GM12878 (cell line): ENCODE data around the gene HBZ. TPM values are rescaled to one million over a fixed set of nuclear protein-coding genes. Genes with fewer than 3 reads are reported as not detected.

ENCODE experiments used
- ATAC-seq: fragments of 200-7000 bp; cut with Tn5 transposase; 3 replicates; pipeline ENCODE4 v1.9.1; 2020; ENCODE audit warnings: mild to moderate bottlenecking, moderate library complexity
- BruUV-seq: library from RNA; stranded (reverse); fragments of 400-500 nt; replicated peaks from 2 replicates; lab custom pipeline; 2021; lab: Mats Ljungman, UMichigan
- CTCF ChIA-PET: fragments of 300-600 bp; sonication (Branson Sonifier 250); formaldehyde crosslinking; extraction: SDS; loops from one replicate; lab custom pipeline; 2021; ENCODE audit warnings: inconsistent platforms; lab: Yijun Ruan, JAX
- POLR2A ChIA-PET: fragments of 350-600 bp; formaldehyde crosslinking; extraction: SDS; loops from one replicate; lab custom pipeline; 2021; ENCODE audit warnings: inconsistent platforms; lab: Charles Lee
- RAD21 ChIA-PET: fragments of 300-600 bp; sonication (Branson Sonifier 250); formaldehyde crosslinking; loops from one replicate; lab custom pipeline; 2023; ENCODE audit warnings: antibody characterized with exemption; ENCODE audit not compliant: unreplicated experiment; lab: Charles Lee
- SMC1A ChIA-PET: fragments of 300-600 bp; sonication (Branson Sonifier 250); formaldehyde crosslinking; loops from one replicate; lab custom pipeline; 2023; ENCODE audit not compliant: unreplicated experiment, uncharacterized antibody; lab: Charles Lee
- DNase-seq: peaks from one replicate; pipeline ENCODE4 v3.0.0-alpha.2; 2011; ENCODE audit warnings: low read depth, low spot score
- FAIRE-seq: peaks from 3 replicates; lab custom pipeline; 2011; peaks lifted over from hg19 to GRCh38; lab: Jason Lieb, UNC
- H2AFZ ChIP-seq: 2 replicates; pipeline ENCODE4 v1.6.0; 2011; ENCODE audit warnings: low read depth, low read length, control low read depth; ENCODE audit not compliant: control insufficient read depth
- H3K27ac ChIP-seq: 2 replicates; pipeline ENCODE4 v1.5.1; 2011; ENCODE audit warnings: control low read depth; ENCODE audit not compliant: control insufficient read depth, insufficient read depth
- H3K27me3 ChIP-seq, 2 experiments: replicated peaks in 1 of 2; 2 replicates each; pipeline versions ENCODE4 v1.6.0 to v1.6.1; 2011; ENCODE audit warnings: low read length in 1 of 2; ENCODE audit not compliant: control insufficient read depth in 2 of 2, insufficient read depth in 2 of 2
- H3K36me3 ChIP-seq, 2 experiments: 2 replicates each; pipeline ENCODE4 v1.5.1; 2011; ENCODE audit warnings: low read length in 1 of 2; ENCODE audit not compliant: control insufficient read depth in 2 of 2, insufficient read depth in 2 of 2
- H3K4me1 ChIP-seq: 2 replicates; pipeline ENCODE4 v1.6.1; 2011; ENCODE audit warnings: mild to moderate bottlenecking, low read length, moderate library complexity, mixed read lengths; ENCODE audit not compliant: control insufficient read depth, insufficient read depth
- H3K4me2 ChIP-seq: 2 replicates; pipeline ENCODE4 v1.6.0; 2011; ENCODE audit warnings: control low read depth; ENCODE audit not compliant: control insufficient read depth, insufficient read depth
- H3K4me3 ChIP-seq: fragments of 200-600 bp; sonication (generic); 2 replicates; pipeline ENCODE4 v1.5.1; 2016
- H3K79me2 ChIP-seq: 2 replicates; pipeline ENCODE4 v1.6.0; 2011; ENCODE audit warnings: low read length; ENCODE audit not compliant: control insufficient read depth, insufficient read depth
- H3K9ac ChIP-seq: 2 replicates; pipeline ENCODE4 v1.8.0; 2011; ENCODE audit warnings: low read length, control low read depth, mixed read lengths; ENCODE audit not compliant: control insufficient read depth, insufficient read depth
- H3K9me3 ChIP-seq: replicated peaks from 3 replicates; pipeline ENCODE4 v1.5.1; 2011; ENCODE audit warnings: mild to moderate bottlenecking, low read length; ENCODE audit not compliant: control insufficient read depth, insufficient read depth
- H4K20me1 ChIP-seq: 2 replicates; pipeline ENCODE4 v1.6.0; 2011; ENCODE audit not compliant: control insufficient read depth, insufficient read depth
- EZH2 ChIP-seq: IDR thresholded peaks from 2 replicates; pipeline ENCODE4 v1.6.1; 2012; ENCODE audit warnings: low read depth, mild to moderate bottlenecking, control low read depth, inconsistent platforms, low read length, borderline replicate concordance; ENCODE audit not compliant: control insufficient read depth
- FOS ChIP-seq: IDR thresholded peaks from 3 replicates; pipeline ENCODE4 v1.6.1; 2011; ENCODE audit warnings: borderline replicate concordance; ENCODE audit not compliant: insufficient read length; ENCODE audit errors: extremely low read depth
- HCFC1 ChIP-seq: fragments of 150-350 bp; IDR thresholded peaks from 2 replicates; pipeline ENCODE4 v1.6.1; 2014; ENCODE audit warnings: low read length
- KDM1A ChIP-seq: fragments of 200-600 bp; sonication (generic); IDR thresholded peaks from 2 replicates; pipeline ENCODE4 v1.6.1; 2016; ENCODE audit warnings: borderline replicate concordance
- PAX5 ChIP-seq: IDR thresholded peaks from 2 replicates; pipeline ENCODE4 v1.6.1; 2011; ENCODE audit warnings: low read depth, low read length, borderline replicate concordance
- PML ChIP-seq: IDR thresholded peaks from 2 replicates; pipeline ENCODE4 v1.6.1; 2012; ENCODE audit warnings: low read length, inconsistent platforms
- RELB ChIP-seq: fragments of 450-650 bp; IDR thresholded peaks from 2 replicates; pipeline ENCODE4 v1.6.1; 2017; ENCODE audit warnings: low read depth, mild to moderate bottlenecking, moderate library complexity
- RFX5 ChIP-seq: IDR thresholded peaks from 2 replicates; pipeline ENCODE4 v1.6.1; 2011; ENCODE audit warnings: low read depth, low read length, improper control_type of control experiment
- SP1 ChIP-seq: IDR thresholded peaks from one replicate; pipeline ENCODE4 v1.6.1; 2011; ENCODE audit warnings: low read depth, low read length
- SRF ChIP-seq, 2 experiments: IDR thresholded peaks; 2 replicates each; pipeline ENCODE4 v1.6.1; 2011; ENCODE audit warnings: low read depth in 2 of 2, low read length in 2 of 2, mild to moderate bottlenecking in 1 of 2, moderate library complexity in 1 of 2
- TCF12 ChIP-seq: IDR thresholded peaks from 2 replicates; pipeline ENCODE4 v1.6.1; 2011; ENCODE audit warnings: low read depth, mild to moderate bottlenecking, low read length
- TCF7 ChIP-seq: IDR thresholded peaks from 2 replicates; pipeline ENCODE4 v1.6.1; 2014; ENCODE audit warnings: antibody characterized with exemption, borderline replicate concordance
- ZNF217 ChIP-seq: fragments of 450-650 bp; IDR thresholded peaks from 2 replicates; pipeline ENCODE4 v1.6.1; 2017; ENCODE audit warnings: antibody characterized with exemption, mild to moderate bottlenecking
- WGBS: methylation state at CpG from one replicate; pipeline ENCODE4 v1.1.6; 2016; ENCODE audit warnings: low lambda C conversion rate; ENCODE audit not compliant: insufficient replicate concordance, insufficient coverage; ENCODE audit errors: missing lambda C conversion rate; 5-methylcytosine and 5-hydroxymethylcytosine counted together
- in situ Hi-C: fragments of 300-500 bp; cut with MboI; formaldehyde crosslinking; loops from 9 replicates; pipeline ENCODE4 v1.14.3; 2018; ENCODE audit warnings: mixed read lengths
- intact Hi-C: fragments of 100-400 bp; cut with micrococcal nuclease; formaldehyde crosslinking; loops from one replicate; pipeline ENCODE4 v1.14.2; 2022; ENCODE audit not compliant: unreplicated experiment
- polyA plus RNA-seq, 11 experiments: library from polyadenylated mRNA; depleted of rRNA in 4 of 11; unstranded in 6 of 11; stranded (reverse) in 5 of 11; fragments of >200 nt; fragmentation: Nextera tagmentation in 4 of 11; fragmentation: Illumina TruSeq in 1 of 11; extraction: Ambion mirVana in 4 of 11; extraction: Trizol in 1 of 11; gene quantifications; 1 replicate in 1 of 11; 2 replicates in 10 of 11; pipeline versions ENCODE4 v1.2.1 to v1.2.3, GENCODE V29; 2011 to 2016; ENCODE audit warnings: inconsistent platforms in 2 of 11, missing spikeins in 2 of 11, low read depth in 1 of 11
- total RNA-seq, 4 experiments: library from RNA; depleted of rRNA in 3 of 4; stranded (reverse); fragments of >200 nt in 3 of 4; fragmentation: Illumina TruSeq in 1 of 4; extraction: Trizol in 1 of 4; gene quantifications; 2 replicates each; pipeline versions ENCODE4 v1.2.1 to v1.2.3, GENCODE V29; 2013 to 2021

HBZ gene
- total and polyA plus RNA-seq, 10 of the 15 experiments (the other 5 are each of a cell fraction or from before 2014, with no cell fraction given) = 0.49 TPM; not detected in 9

- CTCF ChIA-PET = interaction anchor here (0.7 to 0.9 kb wide), 3 partner anchors 15 to 55 kb away, joined by 3 read pairs; no protein-coding TSS in a partner anchor
- Histone ChIP-seq H3K4me2 (no peak overlapping the region), H3K27me3 (no peaks in the 10 kb centered on the region), H2AFZ (no peak overlapping the region), H3K9me3 (no peaks in the 10 kb centered on the region; the same call in 2 of the 3 replicates), H4K20me1 (no peaks in the 10 kb centered on the region), H3K9ac (no peak overlapping the region), H3K4me3 (no peak overlapping the region)
- in situ Hi-C loops (no loop called here), intact Hi-C loops (no loop called here)
- TF ChIP-seq SRF (IDR thresholded peaks at IDR 0.05; ENCODE audit: low read depth in 2 of 2, low read length in 2 of 2) (no peak), TCF12 (no peak)
- TF ChIP-seq, all 136 proteins: peak for 0
- Histone ChIP-seq H3K4me1 (peaks cover 13% of the 10 kb centered on the region), H3K36me3 (no peaks in the 10 kb centered on the region; a peak in 1 of 4 replicates), H3K27ac (no peak overlapping the region), H3K79me2 (peaks cover 32% of the 10 kb centered on the region)
- no peak for DNase-seq
- WGBS = 91% methylated on average over 2 of the region's 2 CpGs
- ATAC-seq = no peak
- ChIA-PET POLR2A (interaction anchor here (0.6 kb wide), 1 partner anchor 212 kb away, joined by 4 read pairs; no protein-coding TSS in a partner anchor), RAD21 (no interaction called here), SMC1A (interaction anchor here (1.0 to 1.7 kb wide), 3 partner anchors 16 to 68 kb away, joined by 3 to 4 read pairs (median 3); no protein-coding TSS in a partner anchor)
- BruUV-seq = TSS peak; percentile 39
- no peak for FAIRE-seq
Observed at GRCh38 chr16:133716-134115, 18.7 kb upstream of the HBZ start.

GRCh38 chr16:138049-138417, 14.4 kb upstream of the HBZ start:
- SMC1A ChIA-PET = no interaction called here
- Histone ChIP-seq H3K79me2 (peaks cover 24% of the 10 kb centered on the region), H2AFZ (peak overlapping the region; percentile 64), H3K36me3 (no peaks in the 10 kb centered on the region), H3K9ac (peak overlapping the region; percentile 90), H3K4me2 (peak overlapping the region; percentile 75; the same call in 1 of the 2 replicates), H3K4me3 (peak overlapping the region; percentile 95)
- WGBS = 2% methylated on average over 15 of the region's 30 CpGs
- intact Hi-C loops (no loop called here), in situ Hi-C loops (no loop called here)
- POLR2A ChIA-PET = interaction anchor here (0.5 to 1.5 kb wide), 3 partner anchors 9 to 211 kb away, joined by 3 to 5 read pairs (median 5); no protein-coding TSS in a partner anchor
- no TSS peak for BruUV-seq
- no peak for TF ChIP-seq RELB
- no peak for TF ChIP-seq PML
- no peak for TF ChIP-seq EZH2
- TF ChIP-seq FOS = no peak
- no peak for TF ChIP-seq TCF7
- TF ChIP-seq SP1 = no peak
- TF ChIP-seq RFX5 = no peak
- no peak for TF ChIP-seq KDM1A
- TF ChIP-seq PAX5 = no peak
- no peak for TF ChIP-seq HCFC1
- TF ChIP-seq ZNF217 = no peak
- TF ChIP-seq, all 136 proteins: peak for 0
- Histone ChIP-seq H3K4me1 (peaks cover 3% of the 10 kb centered on the region; the same call in 1 of the 2 replicates), H3K27me3 (no peaks in the 10 kb centered on the region), H3K27ac (peak overlapping the region; percentile 74), H4K20me1 (no peaks in the 10 kb centered on the region), H3K9me3 (no peaks in the 10 kb centered on the region)
- CTCF ChIA-PET = interaction anchor here (0.6 kb wide), 1 partner anchor 55 kb away, joined by 3 read pairs; no protein-coding TSS in a partner anchor
- DNase-seq (no peak), FAIRE-seq (no peak), ATAC-seq (peak; percentile 45)
- RAD21 ChIA-PET = no interaction called here
